Ishikawa (cell line): ENCODE results near the gene BIRC7.

ENCODE experiments used
- CEBPB ChIP-seq: IDR thresholded peaks from 2 replicates; pipeline ENCODE4 v1.6.1; 2012
- CREB1 ChIP-seq: IDR thresholded peaks from 2 replicates; pipeline ENCODE4 v1.6.1; 2012; ENCODE audit warnings: low read depth
- EGR1 ChIP-seq: IDR thresholded peaks from 2 replicates; pipeline ENCODE4 v1.6.1; 2012
- EP300 ChIP-seq: IDR thresholded peaks from 2 replicates; pipeline ENCODE4 v1.6.1; 2012; ENCODE audit warnings: borderline replicate concordance
- FOXM1 ChIP-seq: IDR thresholded peaks from 2 replicates; pipeline ENCODE4 v1.6.1; 2012; ENCODE audit warnings: low read depth, borderline replicate concordance
- NFIC ChIP-seq: IDR thresholded peaks from 2 replicates; pipeline ENCODE4 v1.6.1; 2012
- RAD21 ChIP-seq: IDR thresholded peaks from 2 replicates; pipeline ENCODE4 v1.6.1; 2012; ENCODE audit warnings: low read depth
- REST ChIP-seq: IDR thresholded peaks from 2 replicates; pipeline ENCODE4 v1.6.1; 2012; ENCODE audit warnings: low read depth, mild to moderate bottlenecking
- TAF1 ChIP-seq: IDR thresholded peaks from 2 replicates; pipeline ENCODE4 v1.6.1; 2012; ENCODE audit warnings: low read depth, mild to moderate bottlenecking
- TCF12 ChIP-seq: IDR thresholded peaks from 2 replicates; pipeline ENCODE4 v1.6.1; 2012; ENCODE audit warnings: low read depth
- TEAD4 ChIP-seq: IDR thresholded peaks from 2 replicates; pipeline ENCODE4 v1.6.1; 2012
- USF1 ChIP-seq: IDR thresholded peaks from 2 replicates; pipeline ENCODE4 v1.6.1; 2012
- YY1 ChIP-seq: IDR thresholded peaks from 2 replicates; pipeline ENCODE4 v1.6.1; 2012; ENCODE audit warnings: low read depth
- ZBTB7A ChIP-seq: IDR thresholded peaks from 2 replicates; pipeline ENCODE4 v1.6.1; 2012; ENCODE audit warnings: low read depth
- TF ChIP-seq, protein P1 (sequence below): IDR thresholded peaks from 2 replicates; pipeline ENCODE4 v1.6.1; 2012

BIRC7 gene

GRCh38 chr20:63254232-63254605 lies 18.5 kb downstream of the BIRC7 start, which contains the start of gene NKAIN4:
NKAIN4 (minus strand) TSS chr20:63254463; CDS start chr20:63254450, 13 bp downstream.
- TF ChIP-seq TEAD4 = no peak

- TF ChIP-seq YY1 = no peak
- TF ChIP-seq NFIC = no peak
- TF ChIP-seq, protein P1, sequence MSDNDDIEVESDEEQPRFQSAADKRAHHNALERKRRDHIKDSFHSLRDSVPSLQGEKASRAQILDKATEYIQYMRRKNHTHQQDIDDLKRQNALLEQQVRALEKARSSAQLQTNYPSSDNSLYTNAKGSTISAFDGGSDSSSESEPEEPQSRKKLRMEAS = no peak
- no peak for TF ChIP-seq EP300
- TF ChIP-seq USF1 = no peak
- no peak for TF ChIP-seq FOXM1
- no peak for TF ChIP-seq EGR1
- no peak for TF ChIP-seq ZBTB7A
- no peak for TF ChIP-seq REST
- TF ChIP-seq CREB1 = no peak
- no peak for TF ChIP-seq TAF1
Measured at GRCh38 chr20:63254606-63255384, 19.1 kb downstream of the BIRC7 start.

GRCh38 chr20:63255931-63256704 lies 20.4 kb downstream of the BIRC7 start:
- no peak for TF ChIP-seq CEBPB
- no peak for TF ChIP-seq RAD21

DNA sequence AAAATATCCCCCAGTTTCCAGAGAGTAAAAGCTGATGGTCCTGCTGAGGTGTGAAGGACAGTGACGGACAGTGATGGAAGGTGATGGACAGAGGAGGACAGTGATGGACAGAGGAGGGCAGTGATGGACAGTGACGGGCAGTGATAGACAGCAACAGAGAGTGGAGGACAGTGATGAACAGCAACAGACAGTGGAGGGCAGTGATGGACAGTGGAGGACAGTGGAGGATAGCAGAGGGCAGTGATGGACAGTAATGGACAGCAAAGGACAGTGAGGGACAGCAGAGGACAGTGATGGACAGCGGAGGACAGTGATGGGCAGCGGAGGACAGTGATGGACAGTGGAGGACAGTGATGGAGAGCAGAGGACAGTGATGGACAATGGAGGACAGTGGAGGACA lies 21.2 kb downstream of the BIRC7 start:
- TF ChIP-seq TAF1 = no peak
- TF ChIP-seq, protein P1 = no peak
- TF ChIP-seq CEBPB = no peak
- TF ChIP-seq TCF12 = no peak
- no peak for TF ChIP-seq NFIC
- TF ChIP-seq REST = no peak
- TF ChIP-seq YY1 = no peak
- no peak for TF ChIP-seq RAD21
- TF ChIP-seq EP300 = no peak
- TF ChIP-seq CREB1 = no peak

DNA sequence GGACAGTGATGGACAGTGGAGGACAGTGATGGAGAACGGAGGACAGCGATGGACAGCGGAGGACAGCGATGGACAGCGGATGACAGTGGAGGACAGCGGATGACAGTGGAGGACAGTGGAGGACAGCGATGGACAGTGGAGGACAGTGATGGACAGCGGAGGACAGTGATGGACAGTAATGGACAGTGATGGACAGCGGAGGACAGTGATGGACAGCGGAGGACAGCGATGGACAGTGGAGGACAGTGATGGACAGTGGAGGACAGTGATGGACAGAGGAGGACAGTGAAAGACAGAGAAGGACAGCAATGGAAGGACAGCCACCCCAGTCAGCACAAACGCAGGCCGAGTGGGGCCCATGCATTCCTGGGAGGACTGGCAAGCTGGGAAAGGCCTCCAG lies 21.9 kb downstream of the BIRC7 start:
- TF ChIP-seq NFIC = no peak
- no peak for TF ChIP-seq TEAD4
- no peak for TF ChIP-seq CEBPB
- no peak for TF ChIP-seq USF1
- TF ChIP-seq TCF12 = no peak
- TF ChIP-seq REST = no peak
- no peak for TF ChIP-seq EP300
